Endothelial cell of umbilical vein (primary cell): ENCODE measurements around the gene ATOH7. TPM values are rescaled to one million over a fixed set of nuclear protein-coding genes. Genes with fewer than 3 reads are reported as not detected.

Source experiments
- BruUV-seq: library from RNA; stranded (reverse); fragments of 400-500 nt; replicated peaks from 2 replicates; lab custom pipeline; 2021; lab: Mats Ljungman, UMichigan
- CTCF ChIA-PET: fragments of 300-600, 350-600 bp; sonication (Branson Sonifier 250); formaldehyde crosslinking; loops from one replicate; lab custom pipeline; 2021; ENCODE audit warnings: antibody characterized with exemption, inconsistent platforms; lab: Charles Lee
- POLR2A ChIA-PET: fragments of 300-600, 350-600 bp; sonication (Branson Sonifier 250); formaldehyde crosslinking; loops from one replicate; lab custom pipeline; 2021; ENCODE audit warnings: antibody characterized with exemption, inconsistent platforms; lab: Charles Lee
- DNase-seq: peaks from one replicate; pipeline ENCODE4 v3.0.0-alpha.2; 2011; ENCODE audit warnings: low read depth, low spot score
- FAIRE-seq: peaks from 2 replicates; lab custom pipeline; 2011; peaks lifted over from hg19 to GRCh38; lab: Jason Lieb, UNC
- H2AFZ ChIP-seq: 2 replicates; pipeline ENCODE4 v1.6.0; 2012; ENCODE audit warnings: low read depth, low read length, control low read depth, inconsistent platforms
- H3K27ac ChIP-seq: 2 replicates; pipeline ENCODE4 v1.5.1; 2011; ENCODE audit warnings: low read depth, mild to moderate bottlenecking, control low read depth, low read length, moderate library complexity; ENCODE audit not compliant: insufficient read depth
- H3K27me3 ChIP-seq, 2 experiments: 2 replicates each; pipeline versions ENCODE4 v1.6.0 to v1.6.1; 2011; ENCODE audit warnings: low read length in 2 of 2, mixed read lengths in 1 of 2; ENCODE audit not compliant: control insufficient read depth in 2 of 2, insufficient read depth in 2 of 2
- H3K36me3 ChIP-seq, 2 experiments: 2 replicates in 1 of 2; 3 replicates in 1 of 2; pipeline ENCODE4 v1.5.1; 2011; ENCODE audit warnings: low read length in 2 of 2, mild to moderate bottlenecking in 1 of 2, moderate library complexity in 1 of 2; ENCODE audit not compliant: control insufficient read depth in 2 of 2, insufficient read depth in 2 of 2; ENCODE audit errors: extremely low read depth in 1 of 2
- H3K4me1 ChIP-seq: 3 replicates; pipeline ENCODE4 v1.5.1; 2011; ENCODE audit warnings: mild to moderate bottlenecking, low read length; ENCODE audit not compliant: control insufficient read depth, insufficient read depth; ENCODE audit errors: extremely low read depth
- H3K4me2 ChIP-seq: 2 replicates; pipeline ENCODE4 v1.6.1; 2011; ENCODE audit warnings: low read length, control low read depth, mixed read lengths; ENCODE audit not compliant: insufficient read depth
- H3K4me3 ChIP-seq, 3 experiments: fragments of 200-600 bp in 1 of 3; sonication (generic), shearing (Covaris generic) in 1 of 3; replicated peaks in 1 of 3; 2 replicates each; pipeline ENCODE4 v1.5.1; 2011 to 2016; ENCODE audit warnings: control low read depth in 3 of 3, low read length in 3 of 3, mild to moderate bottlenecking in 2 of 3, inconsistent platforms in 1 of 3, low read depth in 1 of 3, moderate library complexity in 1 of 3; ENCODE audit not compliant: insufficient read depth in 1 of 3
- H3K79me2 ChIP-seq: 2 replicates; pipeline ENCODE4 v1.6.0; 2012; ENCODE audit warnings: low read length, inconsistent platforms; ENCODE audit not compliant: control insufficient read depth, insufficient read depth
- H3K9ac ChIP-seq: replicated peaks from 2 replicates; pipeline ENCODE3; 2011; ENCODE audit warnings: low read length, control low read depth; ENCODE audit not compliant: insufficient read depth; ENCODE audit errors: extremely low read depth
- H3K9me1 ChIP-seq: replicated peaks from 3 replicates; pipeline ENCODE4 v1.6.0; 2011; ENCODE audit warnings: mild to moderate bottlenecking, low read length; ENCODE audit not compliant: control insufficient read depth, insufficient read depth; ENCODE audit errors: extremely low read depth
- H3K9me3 ChIP-seq: replicated peaks from 2 replicates; pipeline ENCODE4 v1.5.1; 2012; ENCODE audit warnings: low read length, inconsistent platforms; ENCODE audit not compliant: control insufficient read depth, insufficient read depth
- H4K20me1 ChIP-seq: replicated peaks from 2 replicates; pipeline ENCODE3; 2011; ENCODE audit warnings: mild to moderate bottlenecking, low read length; ENCODE audit not compliant: control insufficient read depth, insufficient read depth; ENCODE audit errors: extremely low read depth
- CTCF ChIP-seq, 2 donors: IDR thresholded peaks; 1 replicate in 1 of 2; 2 replicates in 1 of 2; pipeline ENCODE4 v1.5.1; 2011; ENCODE audit warnings: low read length in 2 of 2, mild to moderate bottlenecking in 2 of 2, moderate library complexity in 2 of 2, control low read depth in 1 of 2, inconsistent platforms in 1 of 2, low read depth in 1 of 2; ENCODE audit not compliant: insufficient read depth in 1 of 2; ENCODE audit errors: extremely low read depth in 1 of 2
- FOS ChIP-seq: IDR thresholded peaks from 2 replicates; pipeline ENCODE4 v1.6.1; 2011; ENCODE audit warnings: mild to moderate bottlenecking, low read length, moderate library complexity, borderline replicate concordance; ENCODE audit not compliant: insufficient read depth
- GATA2 ChIP-seq: IDR thresholded peaks from 2 replicates; pipeline ENCODE4 v1.7.0; 2011; ENCODE audit warnings: low read depth, mild to moderate bottlenecking, moderate library complexity, mixed read lengths, low read length; ENCODE audit not compliant: insufficient read length, insufficient read depth
- JUN ChIP-seq: IDR thresholded peaks from 2 replicates; pipeline ENCODE4 v1.6.1; 2011; ENCODE audit warnings: borderline replicate concordance, low read depth; ENCODE audit not compliant: insufficient read length, insufficient read depth
- MYC ChIP-seq: IDR thresholded peaks from one replicate; pipeline ENCODE4 v1.6.1; 2011; ENCODE audit warnings: mild to moderate bottlenecking, low read depth, low read length
- POLR2AphosphoS5 ChIP-seq: IDR thresholded peaks from 2 replicates; pipeline ENCODE4 v1.6.1; 2012; ENCODE audit warnings: low read depth, mild to moderate bottlenecking, control low read depth, low read length, moderate library complexity; ENCODE audit not compliant: insufficient read depth
- dilution Hi-C: fragments of 300-500 bp; cut with MboI; formaldehyde crosslinking; loops from one replicate; pipeline ENCODE4 v1.15.0; 2019; ENCODE audit warnings: low sequenced_read_pairs; ENCODE audit not compliant: extremely low pct_ligation_motif_present
- intact Hi-C: fragments of 100-400 bp; cut with micrococcal nuclease; formaldehyde crosslinking; loops from one replicate; pipeline ENCODE4 v1.10.0; 2022
- polyA plus RNA-seq, 4 experiments: library from polyadenylated mRNA; depleted of rRNA in 3 of 4; stranded (reverse) in 3 of 4; unstranded in 1 of 4; fragments of >200 nt; gene quantifications; 2 replicates each; pipeline versions ENCODE4 v1.2.1 to v1.2.3, GENCODE V29; 2011 to 2012; ENCODE audit warnings: missing spikeins in 1 of 4
- total RNA-seq: library from RNA; stranded (reverse); gene quantifications from 2 replicates; pipeline ENCODE4 v1.2.3, GENCODE V29; 2021

ATOH7 gene
- total and polyA plus RNA-seq, 2 donors (not counting 3 experiments of a cell fraction or from before 2014, with no cell fraction given): not detected

GRCh38 chr10:68251151-68251550, 19.2 kb upstream of the ATOH7 start:
- POLR2A ChIA-PET: no interaction called here

More at GRCh38 chr10:68251151-68251550, 19.2 kb upstream of the ATOH7 start:
- no TSS peak for BruUV-seq
- Histone ChIP-seq H3K9me1 (no peaks in the 10 kb centered on the region), H3K9ac (no peak overlapping the region), H3K27ac (no peak overlapping the region), H3K27me3 (peaks cover 4 to 11% of the 10 kb centered on the region in 2 experiments), H3K4me2 (no peak overlapping the region), H2AFZ (no peak overlapping the region), H4K20me1 (no peaks in the 10 kb centered on the region), H3K9me3 (no peaks in the 10 kb centered on the region), H3K36me3 (no peaks in the 10 kb centered on the region), H3K4me3 (no peak overlapping the region), H3K4me1 (no peaks in the 10 kb centered on the region), H3K79me2 (no peaks in the 10 kb centered on the region)
- no peak for TF ChIP-seq POLR2AphosphoS5
- no peak for TF ChIP-seq CTCF (IDR thresholded peaks at IDR 0.05; ENCODE audit: extremely low read depth in 1 of 2, insufficient read depth in 1 of 2, low read depth in 1 of 2, low read length in 2 of 2)
- no peak for TF ChIP-seq FOS
- TF ChIP-seq GATA2: no peak
- TF ChIP-seq MYC: no peak
- TF ChIP-seq JUN: no peak
- CTCF ChIA-PET: no interaction called here
- DNase-seq: no peak
- intact Hi-C loops: no loop called here
- no peak for FAIRE-seq
- dilution Hi-C loops: no loop called here
